ENCODE results near the gene PLSCR4. TPM values are rescaled to one million over a fixed set of nuclear protein-coding genes. Genes with fewer than 3 reads are reported as not detected.

PLSCR4 gene
- total and polyA plus RNA-seq, 2 of the 8 experiments (the other 6 are each of a cell fraction or from before 2014, with no cell fraction given), result 1.8 to 2.9 TPM

GRCh38 chr3:146169891-146170290, 81.0 kb downstream of the PLSCR4 start (continued):
- TF ChIP-seq CREB1 (IDR thresholded peaks at IDR 0.05) (no peak), SAP30 (IDR thresholded peaks at IDR 0.05; ENCODE audit: insufficient read depth, insufficient replicate concordance, low read length) (no peak), SP4 (IDR thresholded peaks at IDR 0.05; ENCODE audit: low read length) (no peak)
- TF ChIP-seq, protein P1, sequence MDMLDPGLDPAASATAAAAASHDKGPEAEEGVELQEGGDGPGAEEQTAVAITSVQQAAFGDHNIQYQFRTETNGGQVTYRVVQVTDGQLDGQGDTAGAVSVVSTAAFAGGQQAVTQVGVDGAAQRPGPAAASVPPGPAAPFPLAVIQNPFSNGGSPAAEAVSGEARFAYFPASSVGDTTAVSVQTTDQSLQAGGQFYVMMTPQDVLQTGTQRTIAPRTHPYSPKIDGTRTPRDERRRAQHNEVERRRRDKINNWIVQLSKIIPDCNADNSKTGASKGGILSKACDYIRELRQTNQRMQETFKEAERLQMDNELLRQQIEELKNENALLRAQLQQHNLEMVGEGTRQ (IDR thresholded peaks at IDR 0.05; ENCODE audit: low read length), result no peak
